Activated gamma-delta T cell treated with anti-CD3 and anti-CD28 coated beads, Interleukin-2, amount 50 U/mL, for 16 hours (primary cell): ENCODE results near the gene FAM76A.
A peak's percentile ranks its signal among the peaks of the same experiment; 100 is the strongest.
"Not testable (repeated sequence)": the region's sequence is repeated elsewhere in the genome, so short reads cannot be mapped to it uniquely, and the experiment has no call there.

Experiments
- DNase-seq: peaks from one replicate; pipeline ENCODE4 v3.0.0-alpha.2; 2020; ENCODE audit warnings: low read depth

Gene FAM76A

GRCh38 chr1:27725374-27726172 is at the start of gene FAM76A:
FAM76A (plus strand) TSS chr1:27725961; CDS start chr1:27726081, 120 bp downstream.
- DNase-seq, result peak; percentile 99

- no peak for DNase-seq
These were observed 49.4 kb upstream of the FAM76A start for GRCh38 chr1:27676410-27676809.

GRCh38 chr1:27678747-27679146 is 47.0 kb upstream of the FAM76A start:
- no peak for DNase-seq

GRCh38 chr1:27680225-27680791 is 45.5 kb upstream of the FAM76A start:
- not testable (repeated sequence) for DNase-seq

GRCh38 chr1:27681580-27681979 is 44.2 kb upstream of the FAM76A start:
- not testable (repeated sequence) for DNase-seq

DNA sequence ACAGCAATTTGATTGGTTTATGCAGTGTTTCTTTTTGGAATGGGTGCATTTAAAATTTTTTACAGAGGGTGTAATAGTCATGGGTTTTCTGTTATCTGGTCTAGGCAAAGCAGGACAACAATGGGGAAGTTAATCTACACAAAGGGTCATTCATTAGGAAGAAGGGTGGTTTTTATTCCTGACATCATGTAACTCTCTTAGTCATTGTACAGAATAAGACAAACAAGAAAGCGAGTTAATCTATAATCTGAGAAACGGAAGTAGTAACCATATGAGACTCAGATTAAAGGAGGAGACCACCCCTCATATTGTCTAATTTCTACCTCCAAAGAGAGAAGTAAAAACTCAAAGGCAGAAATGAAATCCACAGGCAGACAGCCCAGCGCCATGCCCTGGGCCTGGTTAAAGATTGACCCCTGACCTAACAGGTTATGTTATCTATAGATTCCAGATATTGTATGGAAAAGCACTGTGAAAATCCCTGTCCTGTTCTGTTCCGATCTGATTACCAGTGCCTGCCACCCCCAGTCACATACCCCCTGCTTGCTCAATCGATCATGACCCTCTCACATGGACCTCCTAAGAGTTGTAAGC is 43.3 kb upstream of the FAM76A start:
- no peak for DNase-seq

DNA sequence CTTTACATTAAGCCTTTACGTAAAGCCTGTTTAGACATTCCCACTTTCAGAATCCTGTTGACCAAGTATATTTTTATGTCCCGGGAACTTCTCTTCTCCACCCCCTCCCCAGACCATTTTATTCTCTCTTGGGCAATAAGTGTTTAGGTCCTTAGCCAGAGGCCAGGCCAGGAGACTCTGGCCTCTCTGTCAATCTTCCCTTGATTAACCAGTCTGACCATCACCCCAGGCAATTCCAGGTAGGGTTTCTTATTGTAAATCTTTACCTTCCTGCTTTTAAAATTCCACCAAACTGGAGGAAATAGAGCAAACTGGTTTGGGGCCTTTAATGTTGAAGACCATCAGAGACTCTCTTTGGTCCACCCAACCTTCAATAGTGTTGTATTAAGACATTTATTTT is 41.6 kb upstream of the FAM76A start:
- DNase-seq, result no peak

DNA sequence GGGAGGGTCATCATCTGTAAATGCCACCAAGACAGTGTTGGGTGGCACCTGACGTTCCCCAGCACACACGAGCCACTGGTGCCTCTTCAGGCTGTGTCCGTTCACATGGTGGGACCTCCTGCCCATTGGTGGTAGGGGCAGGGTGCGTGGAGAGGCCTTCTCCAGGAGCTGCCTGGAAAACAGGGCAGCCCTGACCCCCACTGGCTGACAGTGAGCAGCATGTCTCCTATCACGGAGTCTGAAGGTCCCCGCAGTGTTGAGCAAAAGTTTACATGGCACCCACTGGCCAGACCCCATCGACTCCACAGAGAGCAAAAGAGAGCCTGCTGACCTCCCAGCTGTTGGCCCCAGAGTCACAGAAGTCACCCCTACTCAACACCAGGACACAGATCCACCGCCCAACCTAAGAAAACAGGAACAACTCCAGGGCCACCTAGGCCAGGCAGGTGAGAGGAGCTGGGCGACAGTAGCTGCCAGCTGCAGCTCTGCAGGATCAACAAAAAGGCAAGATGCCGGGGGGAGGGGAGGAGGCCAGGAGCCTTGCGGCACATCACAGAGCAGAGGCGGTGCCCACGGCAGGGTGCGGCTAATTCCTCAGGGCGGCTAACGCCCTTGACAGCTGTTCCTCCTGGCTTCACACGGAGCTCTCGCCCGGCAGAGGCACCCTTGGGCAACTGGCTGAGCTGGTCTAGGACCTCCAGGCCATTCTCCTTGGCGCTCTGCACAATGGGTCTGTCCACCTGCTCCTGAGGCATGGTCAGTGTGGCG is 39.4 kb upstream of the FAM76A start:
- no peak for DNase-seq

GRCh38 chr1:27687906-27688305 is 37.9 kb upstream of the FAM76A start:
- DNase-seq, result no peak

DNA sequence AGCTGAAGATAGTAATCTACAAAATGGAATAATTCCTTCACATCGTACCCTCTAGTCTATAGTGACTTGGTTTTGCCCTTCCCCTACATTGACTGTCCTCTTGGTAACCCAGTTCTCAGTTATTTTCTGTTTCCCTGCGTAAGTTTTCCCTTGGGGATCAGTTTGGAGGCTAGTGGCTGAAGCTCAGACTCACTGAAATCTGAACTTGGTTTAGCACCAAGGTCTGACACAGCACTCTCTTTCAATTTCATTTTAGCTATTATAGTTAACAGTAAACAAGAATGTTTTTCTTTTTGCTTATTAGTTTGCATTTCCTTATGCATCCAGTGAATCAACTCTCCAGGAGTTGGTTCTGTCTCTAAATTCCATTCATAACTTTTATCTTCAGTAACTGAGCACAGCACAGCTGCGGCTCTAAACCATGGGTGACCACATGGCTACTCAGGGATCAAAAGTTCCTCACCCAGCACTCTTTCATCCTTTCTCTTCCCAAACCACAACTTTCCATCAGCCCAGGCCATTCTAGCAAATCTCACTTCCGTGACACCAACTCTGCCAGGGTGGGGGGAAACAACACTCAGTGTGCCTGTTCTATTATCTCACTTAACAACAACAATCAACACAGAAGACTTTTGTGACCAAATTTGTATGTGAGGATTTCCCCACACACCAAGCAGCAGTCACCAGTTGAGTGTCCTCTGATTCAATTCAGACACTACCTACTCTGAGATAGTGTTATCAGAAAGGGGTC is 36.2 kb upstream of the FAM76A start:
- DNase-seq, result no peak

GRCh38 chr1:27690183-27690582 is 35.6 kb upstream of the FAM76A start:
- no peak for DNase-seq

- DNase-seq, result not testable (repeated sequence)
These were observed 28.9 kb upstream of the FAM76A start for GRCh38 chr1:27696835-27697234.

DNA sequence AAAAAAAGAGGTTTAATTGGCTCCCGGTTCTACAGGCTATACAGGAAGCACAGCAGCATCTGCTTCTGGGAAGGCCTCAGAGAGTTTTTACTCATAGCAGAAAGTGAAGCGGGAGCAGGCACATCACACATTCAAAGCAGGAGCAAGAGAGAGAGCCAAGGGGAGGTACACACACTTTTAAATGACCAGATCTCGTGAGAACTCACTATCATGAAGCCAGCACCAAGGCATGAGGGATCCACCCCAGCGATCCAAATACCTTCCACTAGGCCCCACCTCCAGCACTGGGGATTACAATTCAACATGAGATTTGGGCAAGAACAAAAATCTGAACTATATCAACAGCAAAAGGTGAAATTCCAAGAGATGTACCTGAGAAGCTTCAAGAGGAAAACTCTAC is 20.8 kb upstream of the FAM76A start:
- DNase-seq, result no peak

DNA sequence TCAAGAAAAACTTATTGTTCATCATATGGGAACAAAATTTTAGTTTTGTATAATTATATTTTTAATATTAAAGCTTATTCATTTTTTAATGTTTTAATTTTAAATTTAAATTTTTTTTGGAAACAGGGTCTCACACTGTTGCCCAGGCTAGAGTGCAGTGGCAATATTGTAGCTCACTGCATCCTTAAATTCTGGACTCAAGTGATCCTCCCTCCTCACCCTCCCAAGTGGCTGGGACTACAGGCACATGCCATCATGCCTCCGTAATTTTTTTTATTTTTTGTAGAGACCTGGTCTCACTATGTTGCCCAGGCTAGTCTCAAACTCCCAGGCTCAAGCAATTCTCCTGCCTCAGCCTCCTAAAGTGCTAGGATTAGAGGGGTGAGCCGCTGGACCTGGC is 20.2 kb upstream of the FAM76A start:
- DNase-seq, result no peak

DNA sequence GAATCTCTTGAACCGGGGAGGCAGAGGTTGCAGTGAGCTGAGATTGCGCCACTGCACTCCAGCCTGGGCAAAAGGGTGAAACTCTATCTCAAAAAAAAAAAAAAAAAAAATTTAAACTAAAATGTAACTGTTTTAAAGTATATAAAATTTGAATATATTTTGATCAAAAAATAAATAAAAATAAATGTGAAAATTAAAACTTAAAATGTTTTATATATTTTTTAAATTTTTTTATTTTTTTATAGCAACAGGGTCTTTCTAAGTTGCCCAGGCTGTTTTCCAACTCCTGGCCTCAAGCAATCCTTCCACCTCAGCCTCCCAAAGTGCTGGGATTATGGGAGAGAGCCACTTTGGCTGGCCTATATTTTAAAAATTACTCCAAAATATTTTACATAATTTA is 15.2 kb upstream of the FAM76A start:
- no peak for DNase-seq

GRCh38 chr1:27713139-27713725 is 12.5 kb upstream of the FAM76A start:
- DNase-seq, result no peak

DNA sequence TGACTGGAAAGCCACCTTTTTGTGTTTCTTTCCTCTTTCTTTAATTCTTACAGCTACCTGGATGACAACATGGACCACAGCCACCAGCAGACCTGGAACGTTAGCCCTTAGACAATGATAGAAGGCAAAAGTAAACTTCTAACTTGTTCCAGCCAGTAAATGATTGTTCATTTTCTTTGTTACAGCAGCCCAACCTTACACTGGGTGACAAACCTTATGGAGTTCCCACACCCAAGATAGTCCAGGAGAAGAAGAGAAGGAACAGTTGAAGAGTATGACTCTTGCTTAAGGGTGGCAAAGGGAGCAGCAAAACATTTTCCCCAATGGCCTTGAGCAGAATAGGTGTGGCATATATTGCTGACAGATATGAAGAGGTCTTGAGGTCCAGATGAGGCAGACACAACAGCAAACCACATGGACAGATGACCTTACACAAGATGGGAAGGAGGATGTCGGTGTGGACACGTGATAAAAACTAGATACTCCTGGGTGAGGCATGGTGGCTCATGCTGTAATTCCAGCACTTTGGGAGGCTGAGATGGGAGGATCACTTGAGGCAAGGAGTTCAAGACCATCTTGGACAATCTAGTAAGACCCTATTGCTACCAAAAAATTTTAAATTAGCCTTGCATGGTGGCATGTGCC is 11.8 kb upstream of the FAM76A start:
- no peak for DNase-seq

- DNase-seq, result no peak
These were observed 9.4 kb upstream of the FAM76A start for GRCh38 chr1:27716262-27716895.

DNA sequence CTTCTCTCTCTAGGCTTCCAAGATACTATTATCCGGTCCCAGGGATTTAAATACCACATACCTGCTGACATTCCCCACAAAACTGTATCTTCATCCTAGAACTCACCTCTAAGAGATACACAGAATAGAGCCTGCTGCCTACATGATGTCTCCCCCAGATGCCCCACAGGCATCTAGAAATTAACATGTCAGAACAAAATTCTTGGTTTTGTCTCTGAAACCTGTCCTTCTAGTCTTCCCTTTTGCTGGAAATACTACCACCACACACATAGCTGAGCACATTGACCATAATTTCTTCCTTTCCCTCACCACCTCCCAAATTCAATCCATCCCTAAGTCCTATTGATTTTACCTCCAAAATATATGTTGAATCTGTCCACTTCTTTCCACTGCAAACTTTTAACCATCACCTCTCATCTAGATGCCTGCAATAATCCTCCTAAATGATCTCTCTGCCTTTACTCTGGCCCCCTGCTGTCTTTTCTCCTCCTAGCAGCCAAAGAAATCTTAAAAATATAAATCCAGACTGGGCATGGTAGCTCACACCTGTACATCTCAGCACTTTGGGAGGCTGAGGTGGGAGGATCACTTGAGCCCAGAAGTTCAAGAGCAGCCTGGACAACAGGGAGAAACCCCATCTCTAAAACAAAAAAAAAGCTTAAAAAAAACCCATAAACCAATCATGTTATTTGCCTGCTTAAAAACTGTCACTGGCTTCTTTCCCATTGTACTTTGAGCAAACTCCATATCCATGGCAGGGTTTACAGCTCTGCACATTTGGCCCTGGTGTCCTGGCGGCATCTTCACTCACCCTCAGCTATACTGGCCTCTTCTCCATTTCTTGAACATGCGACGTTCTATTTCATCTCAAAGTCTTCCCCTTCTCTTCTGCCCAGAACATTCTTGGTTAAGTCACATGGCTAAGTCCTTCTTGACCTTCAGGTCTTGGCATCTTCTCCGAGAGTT is 6.2 kb upstream of the FAM76A start:
- DNase-seq, result no peak
